HCT116 (cell line): Measurements from ENCODE around the gene MAP9. TPM values are rescaled to one million over a fixed set of nuclear protein-coding genes. Genes with fewer than 3 reads are reported as not detected.
A peak's percentile ranks its signal among the peaks of the same experiment; 100 is the strongest.

Source experiments
- ATAC-seq: fragments of 200-7000 bp; cut with Tn5 transposase; 2 replicates; pipeline ENCODE4 v1.9.1; 2020; ENCODE audit warnings: mild to moderate bottlenecking, moderate library complexity
- BruUV-seq: library from RNA; stranded (reverse); fragments of 400-500 nt; replicated peaks from 2 replicates; lab custom pipeline; 2021; lab: Mats Ljungman, UMichigan
- CTCF ChIA-PET: fragments of 300-600 bp; sonication (Branson Sonifier 250); formaldehyde crosslinking; loops from one replicate; lab custom pipeline; 2021; ENCODE audit warnings: antibody characterized with exemption; lab: Charles Lee
- POLR2A ChIA-PET: fragments of 300-600, 350-600 bp; sonication (Branson Sonifier 250); formaldehyde crosslinking; loops from one replicate; lab custom pipeline; 2021; ENCODE audit warnings: antibody characterized with exemption; lab: Charles Lee
- RAD21 ChIA-PET, 2 experiments: fragments of 300-600 bp; sonication (Branson Sonifier 250); formaldehyde crosslinking; loops; one replicate each; lab custom pipeline; 2023; ENCODE audit warnings: low total read pairs in 2 of 2; ENCODE audit not compliant: uncharacterized antibody in 2 of 2, unreplicated experiment in 2 of 2, low non-redundant PET in 1 of 2; lab: Charles Lee
- DNase-seq: peaks from one replicate; pipeline ENCODE4 v3.0.0-alpha.2; 2010; ENCODE audit warnings: low read depth, low spot score
- H2AFZ ChIP-seq: fragments of 200-600 bp; shearing (Covaris generic), sonication (generic); 2 replicates; pipeline ENCODE4 v1.6.1; 2017; ENCODE audit warnings: low read depth, mixed run types, mixed read lengths, antibody characterized with exemption, low read length; ENCODE audit not compliant: poor library complexity, severe bottlenecking
- H3K27ac ChIP-seq: 2 replicates; pipeline ENCODE4 v1.5.1; 2012; ENCODE audit warnings: low read depth, low read length
- H3K27me3 ChIP-seq: fragments of 200-600 bp; sonication (generic); 2 replicates; pipeline ENCODE4 v1.6.1; 2016; ENCODE audit warnings: mixed run types, low read length, mixed read lengths; ENCODE audit not compliant: insufficient read depth
- H3K36me3 ChIP-seq, 2 experiments: fragments of 200-500 bp in 1 of 2; fragments of 200-600 bp in 1 of 2; sonication (Bioruptor generic) in 1 of 2; sonication (generic) in 1 of 2; 2 replicates each; pipeline versions ENCODE4 v1.5.1 to v1.6.1; 2014 to 2016; ENCODE audit warnings: low read length in 2 of 2, inconsistent platforms in 1 of 2, mixed read lengths in 1 of 2, mixed run types in 1 of 2; ENCODE audit not compliant: insufficient read depth in 2 of 2, control insufficient read depth in 1 of 2
- H3K4me1 ChIP-seq, 2 experiments: fragments of 200-600 bp in 1 of 2; sonication (generic) in 1 of 2; 2 replicates each; pipeline versions ENCODE4 v1.5.1 to v1.6.1; 2012 to 2017; ENCODE audit warnings: low read length in 2 of 2, inconsistent platforms in 1 of 2, mild to moderate bottlenecking in 1 of 2, mixed read lengths in 1 of 2, mixed run types in 1 of 2, moderate library complexity in 1 of 2; ENCODE audit not compliant: insufficient read depth in 2 of 2, control insufficient read depth in 1 of 2
- H3K4me2 ChIP-seq: fragments of 200-600 bp; sonication (generic); 2 replicates; pipeline ENCODE4 v1.6.1; 2017; ENCODE audit warnings: mixed run types, low read length, mixed read lengths
- H3K4me3 ChIP-seq, 2 experiments: fragments of 200-600 bp in 1 of 2; sonication (generic) in 1 of 2; replicated peaks in 1 of 2; 2 replicates each; pipeline ENCODE4 v1.5.1; 2011 to 2016; ENCODE audit warnings: low read length in 2 of 2, control low read depth in 1 of 2, low read depth in 1 of 2, mild to moderate bottlenecking in 1 of 2, mixed read lengths in 1 of 2, mixed run types in 1 of 2
- H3K79me2 ChIP-seq: fragments of 200-600 bp; sonication (generic); 2 replicates; pipeline ENCODE4 v1.6.1; 2017; ENCODE audit warnings: mild to moderate bottlenecking, mixed run types, low read length, moderate library complexity, mixed read lengths; ENCODE audit not compliant: insufficient read depth
- H3K9ac ChIP-seq: fragments of 200-600 bp; sonication (generic); 2 replicates; pipeline ENCODE4 v1.6.1; 2016; ENCODE audit warnings: low read length, mixed read lengths
- H3K9me2 ChIP-seq: fragments of 200-600 bp; sonication (generic), shearing (Covaris generic); 2 replicates; pipeline ENCODE4 v1.6.1; 2017; ENCODE audit warnings: mixed run types, mild to moderate bottlenecking, moderate library complexity; ENCODE audit not compliant: insufficient read depth
- H3K9me3 ChIP-seq, 2 experiments: fragments of 200-500 bp in 1 of 2; fragments of 200-600 bp in 1 of 2; sonication (Bioruptor generic) in 1 of 2; sonication (generic) in 1 of 2; 2 replicates each; pipeline ENCODE4 v1.6.1; 2014 to 2017; ENCODE audit warnings: low read length in 2 of 2, mixed read lengths in 2 of 2, inconsistent platforms in 1 of 2, low read depth in 1 of 2, mild to moderate bottlenecking in 1 of 2, mixed run types in 1 of 2, moderate library complexity in 1 of 2; ENCODE audit not compliant: control insufficient read depth in 1 of 2, insufficient read depth in 1 of 2
- H4K20me1 ChIP-seq: fragments of 200-600 bp; sonication (generic), shearing (Covaris generic); 2 replicates; pipeline ENCODE4 v1.6.1; 2017; ENCODE audit warnings: mixed run types, mild to moderate bottlenecking, moderate library complexity; ENCODE audit not compliant: insufficient read depth
- CEBPB ChIP-seq: IDR thresholded peaks from 2 replicates; pipeline ENCODE4 v1.6.1; 2012; ENCODE audit warnings: low read depth
- CTCF ChIP-seq, 3 experiments: fragments of 200-600 bp in 1 of 3; sonication (generic) in 1 of 3; IDR thresholded peaks in 2 of 3; conservative IDR thresholded peaks in 1 of 3; 2 replicates each; pipeline ENCODE4 v1.5.1; 2012 to 2017; ENCODE audit warnings: low read depth in 2 of 3, low read length in 2 of 3, antibody characterized with exemption in 1 of 3, borderline replicate concordance in 1 of 3, control low read depth in 1 of 3, mild to moderate bottlenecking in 1 of 3, mixed read lengths in 1 of 3, mixed run types in 1 of 3, moderate library complexity in 1 of 3; ENCODE audit not compliant: insufficient read depth in 1 of 3
- FOSL1 ChIP-seq: IDR thresholded peaks from 2 replicates; pipeline ENCODE4 v1.6.1; 2012; ENCODE audit warnings: low read depth
- RAD21 ChIP-seq: IDR thresholded peaks from 2 replicates; pipeline ENCODE4 v1.6.1; 2012; ENCODE audit warnings: low read depth, mild to moderate bottlenecking
- REST ChIP-seq: IDR thresholded peaks from 2 replicates; pipeline ENCODE4 v1.6.1; 2012; ENCODE audit warnings: low read depth
- ZBTB33 ChIP-seq: IDR thresholded peaks from 2 replicates; pipeline ENCODE4 v1.6.1; 2011; ENCODE audit warnings: mild to moderate bottlenecking, low read length, moderate library complexity; ENCODE audit not compliant: insufficient replicate concordance; ENCODE audit errors: extremely low read depth
- intact Hi-C: fragments of 100-400 bp; cut with micrococcal nuclease; formaldehyde crosslinking; loops from 2 replicates; pipeline ENCODE4 v1.10.0; 2022
- total RNA-seq: library from RNA; stranded (reverse); gene quantifications from one replicate; pipeline ENCODE4 v1.2.1, GENCODE V29; 2021; ENCODE audit not compliant: unreplicated experiment

Gene MAP9
- total RNA-seq, 1 experiment from 2014 or later = 0.32 TPM

- Histone ChIP-seq H3K36me3 (no peaks in the 10 kb centered on the region), H3K9me2 (no peaks in the 10 kb centered on the region), H3K9ac (no peak overlapping the region), H3K9me3 (no peaks in the 10 kb centered on the region), H3K79me2 (no peaks in the 10 kb centered on the region), H3K4me3 (no peak overlapping the region), H3K4me1 (no peaks in the 10 kb centered on the region), H4K20me1 (no peaks in the 10 kb centered on the region), H3K27me3 (no peaks in the 10 kb centered on the region), H3K4me2 (peak overlapping the region; percentile 24), H2AFZ (peak overlapping the region; percentile 75), H3K27ac (no peak overlapping the region)
- TF ChIP-seq RAD21 (peak; percentile 81), CEBPB (no peak), CTCF (IDR thresholded peaks at IDR 0.05 in 2 of 3, conservative IDR thresholded peaks at IDR 0.05 in 1 of 3; ENCODE audit: borderline replicate concordance in 1 of 3, insufficient read depth in 1 of 3, low read depth in 2 of 3, low read length in 2 of 3) (peak; percentile 77 to 85 (median 81))
- ChIA-PET POLR2A (no interaction called here), RAD21 (interaction anchor here in 1 of 2 experiments (0.7 kb wide), 1 partner anchor 372 kb away, joined by 3 read pairs; no protein-coding TSS in a partner anchor), CTCF (interaction anchor here (0.6 to 2.5 kb wide), 6 partner anchors 328 to 548 kb away, joined by 3 to 12 read pairs (median 6); no protein-coding TSS in a partner anchor)
- peak; percentile 51 for DNase-seq
- BruUV-seq = no TSS peak
- intact Hi-C loops = loop anchor here (1.0 to 5.0 kb wide), 4 partner anchors 328 to 547 kb away; no protein-coding TSS in a partner anchor
- ATAC-seq = peak; percentile 100
Observed at GRCh38 chr4:155353923-155354540, 22.7 kb downstream of the MAP9 start.

- no peak overlapping the region for H3K4me3 ChIP-seq
- no peaks in the 10 kb centered on the region for H3K79me2 ChIP-seq
- no peak overlapping the region for H2AFZ ChIP-seq
- ChIA-PET RAD21 (no interaction called here), CTCF (no interaction called here), POLR2A (no interaction called here)
- peaks cover 0 to 8% of the 10 kb centered on the region in 2 experiments; a peak in 1 of 4 replicates for H3K4me1 ChIP-seq
- no peak overlapping the region for H3K9ac ChIP-seq
- H3K27me3 ChIP-seq = no peaks in the 10 kb centered on the region
- H3K4me2 ChIP-seq = no peak overlapping the region
- BruUV-seq = no TSS peak
- intact Hi-C loops = no loop called here
- H3K36me3 ChIP-seq = no peaks in the 10 kb centered on the region
- H3K9me2 ChIP-seq = no peaks in the 10 kb centered on the region
- ATAC-seq (no peak; the same call in 1 of the 2 replicates), DNase-seq (no peak)
- no peak overlapping the region for H3K27ac ChIP-seq
- H3K9me3 ChIP-seq = no peaks in the 10 kb centered on the region
- H4K20me1 ChIP-seq = no peaks in the 10 kb centered on the region
- TF ChIP-seq FOSL1 (peak; percentile 44; the same call in 1 of the 2 replicates), REST (no peak), CTCF (IDR thresholded peaks at IDR 0.05 in 2 of 3, conservative IDR thresholded peaks at IDR 0.05 in 1 of 3; ENCODE audit: borderline replicate concordance in 1 of 3, insufficient read depth in 1 of 3, low read depth in 2 of 3, low read length in 2 of 3) (no peak), ZBTB33 (no peak)
Observed at GRCh38 chr4:155342142-155342541, 34.6 kb downstream of the MAP9 start.
